Panc1 (cell line): Measurements from ENCODE around the gene PPP1R13L.
A peak's percentile ranks its signal among the peaks of the same experiment; 100 is the strongest.

ENCODE experiments used
- CTCF ChIP-seq: fragments of 450-650 bp; IDR thresholded peaks from 2 replicates; pipeline ENCODE4 v1.5.1; 2017; ENCODE audit warnings: mild to moderate bottlenecking
- POLR2AphosphoS5 ChIP-seq: IDR thresholded peaks from 2 replicates; pipeline ENCODE4 v1.6.1; 2012; ENCODE audit warnings: mild to moderate bottlenecking, low read depth, low read length, moderate library complexity
- TF ChIP-seq, protein P1 (sequence below), 2 experiments: IDR thresholded peaks; 2 replicates each; pipeline ENCODE4 v1.6.1; 2011 to 2012; ENCODE audit warnings: low read depth in 2 of 2, control low read depth in 1 of 2, low read length in 1 of 2, mild to moderate bottlenecking in 1 of 2, moderate library complexity in 1 of 2; ENCODE audit not compliant: insufficient read depth in 1 of 2

DNA sequence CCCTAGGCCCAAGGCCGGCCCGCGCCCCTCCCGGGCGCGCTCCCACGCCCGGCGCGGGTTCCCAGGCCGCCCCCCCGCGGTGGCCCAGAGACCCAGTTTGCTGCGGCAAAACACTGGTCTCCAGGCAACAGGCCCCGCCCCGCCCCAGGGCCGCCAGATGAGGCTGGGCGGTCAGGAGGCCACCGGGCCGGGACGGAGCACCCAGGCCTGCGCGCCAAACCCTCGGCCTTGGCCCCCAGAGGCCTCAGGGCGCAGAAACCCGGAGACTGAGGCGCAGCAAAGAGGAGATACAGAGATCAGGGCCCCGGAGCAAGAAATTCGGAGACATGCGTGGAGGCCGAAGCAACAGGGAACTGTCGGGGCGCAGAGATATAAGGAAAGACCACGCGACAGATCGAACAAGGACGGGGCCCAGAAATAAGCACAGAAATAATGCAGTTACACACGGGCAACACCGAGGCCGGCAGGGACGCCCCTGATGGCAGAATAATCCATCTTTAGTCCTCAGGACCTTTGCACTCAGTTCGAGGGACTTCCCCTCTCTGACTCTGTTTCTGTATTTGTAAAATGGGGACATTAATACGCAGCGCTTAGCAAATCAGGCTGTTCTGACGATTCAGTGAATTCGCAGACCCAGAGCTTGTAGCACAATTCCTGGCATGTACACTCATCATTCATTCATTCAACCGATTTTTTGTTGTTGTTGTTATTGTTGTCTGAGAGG is 39.6 kb upstream of the PPP1R13L start:
- peak; percentile 37 for TF ChIP-seq CTCF
- TF ChIP-seq, protein P1, sequence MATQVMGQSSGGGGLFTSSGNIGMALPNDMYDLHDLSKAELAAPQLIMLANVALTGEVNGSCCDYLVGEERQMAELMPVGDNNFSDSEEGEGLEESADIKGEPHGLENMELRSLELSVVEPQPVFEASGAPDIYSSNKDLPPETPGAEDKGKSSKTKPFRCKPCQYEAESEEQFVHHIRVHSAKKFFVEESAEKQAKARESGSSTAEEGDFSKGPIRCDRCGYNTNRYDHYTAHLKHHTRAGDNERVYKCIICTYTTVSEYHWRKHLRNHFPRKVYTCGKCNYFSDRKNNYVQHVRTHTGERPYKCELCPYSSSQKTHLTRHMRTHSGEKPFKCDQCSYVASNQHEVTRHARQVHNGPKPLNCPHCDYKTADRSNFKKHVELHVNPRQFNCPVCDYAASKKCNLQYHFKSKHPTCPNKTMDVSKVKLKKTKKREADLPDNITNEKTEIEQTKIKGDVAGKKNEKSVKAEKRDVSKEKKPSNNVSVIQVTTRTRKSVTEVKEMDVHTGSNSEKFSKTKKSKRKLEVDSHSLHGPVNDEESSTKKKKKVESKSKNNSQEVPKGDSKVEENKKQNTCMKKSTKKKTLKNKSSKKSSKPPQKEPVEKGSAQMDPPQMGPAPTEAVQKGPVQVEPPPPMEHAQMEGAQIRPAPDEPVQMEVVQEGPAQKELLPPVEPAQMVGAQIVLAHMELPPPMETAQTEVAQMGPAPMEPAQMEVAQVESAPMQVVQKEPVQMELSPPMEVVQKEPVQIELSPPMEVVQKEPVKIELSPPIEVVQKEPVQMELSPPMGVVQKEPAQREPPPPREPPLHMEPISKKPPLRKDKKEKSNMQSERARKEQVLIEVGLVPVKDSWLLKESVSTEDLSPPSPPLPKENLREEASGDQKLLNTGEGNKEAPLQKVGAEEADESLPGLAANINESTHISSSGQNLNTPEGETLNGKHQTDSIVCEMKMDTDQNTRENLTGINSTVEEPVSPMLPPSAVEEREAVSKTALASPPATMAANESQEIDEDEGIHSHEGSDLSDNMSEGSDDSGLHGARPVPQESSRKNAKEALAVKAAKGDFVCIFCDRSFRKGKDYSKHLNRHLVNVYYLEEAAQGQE (IDR thresholded peaks at IDR 0.05; ENCODE audit: insufficient read depth in 1 of 2, low read depth in 2 of 2, low read length in 1 of 2): no peak
- TF ChIP-seq POLR2AphosphoS5: no peak
